ENCODE data around the gene TAPBPL.
A peak's percentile ranks its signal among the peaks of the same experiment; 100 is the strongest.
"Not testable (repeated sequence)": the region's sequence is repeated elsewhere in the genome, so short reads cannot be mapped to it uniquely, and the experiment has no call there.

Gene TAPBPL

GRCh38 chr12:6424866-6425265, 27.0 kb upstream of the TAPBPL start:
- no peaks in the 10 kb centered on the region for H3K9me3 ChIP-seq (ENCODE audit: low read length)
- H3K9ac ChIP-seq (ENCODE audit: low read length), result peak overlapping the region; percentile 29; the same call in 1 of the 2 replicates

GRCh38 chr12:6425590-6426531, 26.0 kb upstream of the TAPBPL start:
- peak overlapping the region; percentile 100 for H3K27ac ChIP-seq (ENCODE audit: low read depth, low read length, poor library complexity, severe bottlenecking)
- TF ChIP-seq CTCF (IDR thresholded peaks at IDR 0.05; ENCODE audit: low read length) (no peak), EZH2 (IDR thresholded peaks at IDR 0.05; ENCODE audit: borderline replicate concordance, low read length) (no peak)

More at GRCh38 chr12:6424866-6425265, 27.0 kb upstream of the TAPBPL start:
- no peaks in the 10 kb centered on the region for H4K20me1 ChIP-seq (ENCODE audit: insufficient read depth, low read length)
- no peaks in the 10 kb centered on the region for H3K36me3 ChIP-seq (ENCODE audit: insufficient read depth, low read length)
- peaks cover 8% of the 10 kb centered on the region; the same call in 1 of the 2 replicates for H3F3A ChIP-seq (ENCODE audit: insufficient read depth, low read length)
- peak overlapping the region; percentile 52; the same call in 1 of the 2 replicates for H3K4me2 ChIP-seq (ENCODE audit: low read length)
- no peaks in the 10 kb centered on the region for H3K79me2 ChIP-seq (ENCODE audit: insufficient read depth, low read length)
- no peak overlapping the region for H2AFZ ChIP-seq (ENCODE audit: low read length)
- no peak overlapping the region for H3K4me3 ChIP-seq (ENCODE audit: low read depth, low read length, poor library complexity, severe bottlenecking)
- H3K4me1 ChIP-seq (ENCODE audit: insufficient read depth, low read length, severe bottlenecking), result peaks cover 62% of the 10 kb centered on the region
- TF ChIP-seq CTCF (IDR thresholded peaks at IDR 0.05; ENCODE audit: low read length) (no peak), EZH2 (IDR thresholded peaks at IDR 0.05; ENCODE audit: borderline replicate concordance, low read length) (no peak)
- peak overlapping the region; percentile 100 for H3K27ac ChIP-seq (ENCODE audit: low read depth, low read length, poor library complexity, severe bottlenecking)
- H3K27me3 ChIP-seq (ENCODE audit: insufficient read depth, low read length), result no peaks in the 10 kb centered on the region
- H3K9me2 ChIP-seq (ENCODE audit: low read depth, low read length), result no peaks in the 10 kb centered on the region

GRCh38 chr12:6426882-6427671, 24.8 kb upstream of the TAPBPL start:
- Histone ChIP-seq H3K36me3 (ENCODE audit: insufficient read depth, low read length) (no peaks in the 10 kb centered on the region), H3K27me3 (ENCODE audit: insufficient read depth, low read length) (no peaks in the 10 kb centered on the region), H3K9ac (ENCODE audit: low read length) (peak overlapping the region; percentile 70), H3K27ac (ENCODE audit: low read depth, low read length, poor library complexity, severe bottlenecking) (peak overlapping the region; percentile 100), H4K20me1 (ENCODE audit: insufficient read depth, low read length) (no peaks in the 10 kb centered on the region), H3K4me2 (ENCODE audit: low read length) (peak overlapping the region; percentile 67), H3K9me2 (ENCODE audit: low read depth, low read length) (no peaks in the 10 kb centered on the region), H3K79me2 (ENCODE audit: insufficient read depth, low read length) (no peaks in the 10 kb centered on the region), H3K4me3 (ENCODE audit: low read depth, low read length, poor library complexity, severe bottlenecking) (peak overlapping the region; percentile 38), H2AFZ (ENCODE audit: low read length) (no peak overlapping the region), H3K4me1 (ENCODE audit: insufficient read depth, low read length, severe bottlenecking) (peaks cover 84% of the 10 kb centered on the region), H3F3A (ENCODE audit: insufficient read depth, low read length) (peaks cover 8% of the 10 kb centered on the region; the same call in 1 of the 2 replicates), H3K9me3 (ENCODE audit: low read length) (no peaks in the 10 kb centered on the region)
- no peak for TF ChIP-seq EZH2 (IDR thresholded peaks at IDR 0.05; ENCODE audit: borderline replicate concordance, low read length)
- TF ChIP-seq CTCF (IDR thresholded peaks at IDR 0.05; ENCODE audit: low read length), result no peak

More at GRCh38 chr12:6425590-6426531, 26.0 kb upstream of the TAPBPL start:
- no peaks in the 10 kb centered on the region for H3K9me2 ChIP-seq (ENCODE audit: low read depth, low read length)
- H3F3A ChIP-seq (ENCODE audit: insufficient read depth, low read length), result peaks cover 8% of the 10 kb centered on the region; the same call in 1 of the 2 replicates
- peak overlapping the region; percentile 70 for H3K9ac ChIP-seq (ENCODE audit: low read length)
- H4K20me1 ChIP-seq (ENCODE audit: insufficient read depth, low read length), result no peaks in the 10 kb centered on the region
- H3K4me3 ChIP-seq (ENCODE audit: low read depth, low read length, poor library complexity, severe bottlenecking), result peak overlapping the region; percentile 38
- H3K9me3 ChIP-seq (ENCODE audit: low read length), result no peaks in the 10 kb centered on the region
- H3K36me3 ChIP-seq (ENCODE audit: insufficient read depth, low read length), result no peaks in the 10 kb centered on the region
- no peaks in the 10 kb centered on the region for H3K79me2 ChIP-seq (ENCODE audit: insufficient read depth, low read length)
- H2AFZ ChIP-seq (ENCODE audit: low read length), result no peak overlapping the region
- peak overlapping the region; percentile 67 for H3K4me2 ChIP-seq (ENCODE audit: low read length)
- H3K27me3 ChIP-seq (ENCODE audit: insufficient read depth, low read length), result no peaks in the 10 kb centered on the region
- peaks cover 72% of the 10 kb centered on the region for H3K4me1 ChIP-seq (ENCODE audit: insufficient read depth, low read length, severe bottlenecking)

- not testable (repeated sequence) for H3F3A ChIP-seq (ENCODE audit: insufficient read depth, low read length)
- H3K4me2 ChIP-seq (ENCODE audit: low read length), result peak overlapping the region; percentile 67
Observed at GRCh38 chr12:6427796-6428195, 24.0 kb upstream of the TAPBPL start.

More at GRCh38 chr12:6427796-6428195, 24.0 kb upstream of the TAPBPL start:
- not testable (repeated sequence) for H4K20me1 ChIP-seq (ENCODE audit: insufficient read depth, low read length); H3K9me2 ChIP-seq (ENCODE audit: low read depth, low read length); H3K9me3 ChIP-seq (ENCODE audit: low read length); H3K36me3 ChIP-seq (ENCODE audit: insufficient read depth, low read length); H3K79me2 ChIP-seq (ENCODE audit: insufficient read depth, low read length); H2AFZ ChIP-seq (ENCODE audit: low read length); H3K27me3 ChIP-seq (ENCODE audit: insufficient read depth, low read length)
- H3K4me3 ChIP-seq (ENCODE audit: low read depth, low read length, poor library complexity, severe bottlenecking), result peak overlapping the region; percentile 38
- peaks cover 91% of the 10 kb centered on the region for H3K4me1 ChIP-seq (ENCODE audit: insufficient read depth, low read length, severe bottlenecking)
- peak overlapping the region; percentile 100 for H3K27ac ChIP-seq (ENCODE audit: low read depth, low read length, poor library complexity, severe bottlenecking)
- peak overlapping the region; percentile 70; the same call in 1 of the 2 replicates for H3K9ac ChIP-seq (ENCODE audit: low read length)

Measured in OCI-LY1 (cell line).